HG03575 (cell line): ENCODE results near the gene CPT1B.
"Not testable (repeated sequence)": the region's sequence is repeated elsewhere in the genome, so short reads cannot be mapped to it uniquely, and the experiment has no call there.

Experiments
- ATAC-seq: cut with Tn5 transposase; IDR thresholded peaks from one replicate; pipeline ENCODE4 v1.9.1; 2021; ENCODE audit not compliant: unreplicated experiment, insufficient number of reproducible peaks, low FRiP score; ENCODE audit errors: extremely low read depth

CPT1B gene

DNA sequence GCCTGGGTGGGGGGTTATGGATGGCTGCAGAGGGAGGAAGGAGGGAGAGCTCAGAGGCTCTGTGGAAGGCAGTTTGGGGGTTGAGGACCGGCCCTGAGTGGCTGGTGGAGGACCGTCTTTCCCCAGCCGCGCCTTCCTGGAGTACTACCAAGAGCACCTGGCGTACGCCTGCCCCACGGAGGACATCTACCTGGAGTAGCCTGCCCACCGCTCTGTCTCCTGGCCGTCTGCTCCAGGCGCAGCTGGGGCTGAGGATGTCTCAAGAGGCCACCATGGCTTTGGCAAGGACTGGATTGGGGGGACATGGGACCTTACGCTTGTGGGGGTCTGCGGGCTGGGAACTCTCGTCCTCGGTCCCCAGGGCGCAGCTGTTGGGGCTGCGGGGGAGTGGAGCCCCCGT, 32.4 kb upstream of the CPT1B start:
- no peak for ATAC-seq

- ATAC-seq = no peak
Measured at GRCh38 chr22:50610041-50610451, 31.8 kb upstream of the CPT1B start.

GRCh38 chr22:50609599-50609998, 31.4 kb upstream of the CPT1B start:
- ATAC-seq = no peak

DNA sequence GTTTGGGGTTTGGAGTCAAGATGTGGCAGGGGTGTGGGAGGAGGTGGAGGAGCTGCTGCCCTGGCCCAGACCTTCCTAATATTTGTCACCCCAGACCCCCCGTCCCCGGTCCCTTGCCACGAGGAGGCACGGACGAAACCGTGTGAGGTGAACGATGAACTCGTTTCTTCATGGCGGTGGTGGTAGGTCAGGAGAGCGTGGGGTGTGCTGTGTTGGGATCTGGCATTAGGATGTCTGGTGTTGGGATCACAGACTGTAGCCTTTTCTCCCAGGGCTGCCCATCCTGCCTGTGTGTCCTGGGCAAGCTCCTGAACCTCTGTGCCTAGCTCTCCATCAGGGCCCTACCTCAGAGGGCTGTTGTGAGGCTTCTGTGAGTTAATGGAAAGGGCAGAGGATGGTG, 30.8 kb upstream of the CPT1B start:
- no peak for ATAC-seq

DNA sequence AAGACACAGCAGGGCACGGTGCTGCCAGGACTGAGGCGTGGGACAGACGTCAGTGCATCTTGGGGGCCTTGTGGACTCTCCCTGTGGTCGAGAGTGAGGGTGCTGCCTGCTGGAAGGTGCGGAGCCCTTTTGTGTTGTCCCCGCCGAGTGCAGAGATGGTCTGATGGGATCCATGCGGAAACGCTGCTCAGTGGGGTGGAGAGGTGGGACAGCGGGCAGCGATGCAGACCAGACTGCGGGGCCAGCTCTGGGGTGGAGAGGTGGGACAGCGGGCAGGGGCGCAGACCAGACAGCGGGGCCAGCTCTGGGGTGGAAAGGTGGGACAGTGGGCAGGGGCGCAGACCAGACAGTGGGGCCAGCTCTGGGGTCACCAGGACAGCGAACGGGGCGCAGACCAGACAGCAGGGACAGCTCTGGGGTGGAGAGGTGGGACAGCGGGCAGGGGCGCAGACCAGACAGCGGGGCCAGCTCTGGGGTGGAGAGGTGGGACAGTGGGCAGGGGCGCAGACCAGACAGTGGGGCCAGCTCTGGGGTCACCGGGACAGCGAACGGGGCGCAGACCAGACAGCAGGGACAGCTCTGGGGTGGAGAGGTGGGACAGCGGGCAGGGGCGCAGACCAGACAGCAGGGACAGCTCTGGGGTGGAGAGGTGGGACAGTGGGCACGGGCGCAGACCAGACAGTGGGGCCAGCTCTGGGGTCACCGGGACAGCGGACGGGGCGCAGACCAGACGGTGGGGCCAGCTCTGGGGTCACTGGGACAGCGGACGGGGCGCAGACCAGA, 30.0 kb upstream of the CPT1B start:
- ATAC-seq = not testable (repeated sequence)

- ATAC-seq = no peak
Measured at GRCh38 chr22:50607659-50608020, 29.4 kb upstream of the CPT1B start.

- ATAC-seq = no peak
Measured at GRCh38 chr22:50606946-50607658, 28.9 kb upstream of the CPT1B start.

GRCh38 chr22:50606165-50606945, 28.1 kb upstream of the CPT1B start:
- ATAC-seq = no peak

DNA sequence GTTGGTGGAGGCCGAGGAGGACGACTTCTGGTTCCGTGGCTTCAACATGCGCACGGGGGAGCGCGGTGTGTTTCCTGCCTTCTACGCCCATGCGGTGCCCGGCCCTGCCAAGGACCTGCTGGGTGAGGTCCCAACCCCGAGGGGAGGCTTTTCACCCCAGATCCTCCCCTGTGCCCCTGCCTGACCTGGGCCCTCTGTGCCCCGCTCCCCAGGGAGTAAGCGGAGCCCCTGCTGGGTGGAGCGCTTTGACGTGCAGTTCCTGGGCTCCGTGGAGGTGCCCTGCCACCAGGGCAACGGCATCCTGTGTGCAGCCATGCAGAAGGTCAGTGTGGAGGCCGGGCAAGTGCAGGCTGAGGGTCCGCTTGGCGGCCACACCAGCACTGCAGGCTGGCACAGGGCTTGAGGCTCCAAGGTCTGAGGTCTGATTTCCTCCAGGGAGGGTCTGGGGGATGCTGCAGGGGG, 27.4 kb upstream of the CPT1B start:
- no peak for ATAC-seq

GRCh38 chr22:50605002-50605612, 26.9 kb upstream of the CPT1B start:
- no peak for ATAC-seq

- no peak for ATAC-seq
Measured at GRCh38 chr22:50604256-50605001, 26.2 kb upstream of the CPT1B start.

DNA sequence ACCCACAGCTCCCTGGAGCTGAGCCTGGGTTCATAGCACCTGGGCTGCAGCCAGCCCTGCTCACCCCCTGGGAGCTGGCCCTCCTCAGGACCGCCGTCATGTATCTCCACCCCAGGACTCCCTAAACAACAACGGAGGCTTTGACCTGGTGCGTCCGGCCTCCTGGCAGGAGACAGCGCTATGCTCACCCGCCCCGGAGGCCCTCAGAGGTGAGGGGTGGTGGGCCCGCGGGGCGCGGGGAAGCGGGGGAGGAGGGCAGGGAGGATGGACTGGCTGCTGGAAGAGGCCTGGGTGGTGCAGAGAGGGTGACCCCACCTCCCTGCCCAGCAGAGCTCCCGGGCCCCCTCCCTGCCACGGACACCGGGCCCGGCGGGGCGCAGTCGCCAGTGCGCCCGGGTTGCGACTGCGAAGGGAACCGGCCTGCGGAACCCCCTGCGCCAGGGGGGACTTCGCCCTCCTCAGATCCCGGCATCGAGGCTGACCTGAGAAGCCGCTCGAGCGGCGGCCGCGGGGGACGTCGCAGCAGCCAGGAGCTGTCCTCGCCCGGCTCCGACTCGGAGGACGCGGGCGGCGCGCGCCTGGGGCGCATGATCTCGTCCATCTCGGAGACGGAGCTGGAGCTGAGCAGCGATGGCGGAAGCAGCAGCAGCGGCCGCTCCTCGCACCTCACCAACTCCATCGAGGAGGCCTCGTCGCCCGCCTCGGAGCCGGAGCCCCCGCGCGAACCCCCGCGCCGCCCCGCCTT, 25.5 kb upstream of the CPT1B start:
- no peak for ATAC-seq

DNA sequence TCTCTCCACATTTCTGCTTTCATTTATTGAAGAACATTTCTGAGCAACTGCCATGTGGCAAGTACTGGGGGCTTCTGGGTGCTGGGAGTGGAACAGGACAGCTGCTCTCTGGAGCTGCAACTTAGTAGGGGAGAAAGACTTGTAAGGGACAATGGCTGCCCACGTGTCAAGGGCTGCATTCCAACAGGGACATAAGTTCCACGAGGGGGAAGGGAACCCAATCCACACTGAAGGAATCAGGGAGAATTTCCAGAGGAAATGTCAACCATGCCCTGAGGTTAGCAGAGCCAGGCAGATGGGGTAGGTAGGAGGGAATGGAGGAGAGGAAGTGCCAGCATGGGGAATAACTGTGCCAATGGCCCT, 24.1 kb upstream of the CPT1B start:
- no peak for ATAC-seq

DNA sequence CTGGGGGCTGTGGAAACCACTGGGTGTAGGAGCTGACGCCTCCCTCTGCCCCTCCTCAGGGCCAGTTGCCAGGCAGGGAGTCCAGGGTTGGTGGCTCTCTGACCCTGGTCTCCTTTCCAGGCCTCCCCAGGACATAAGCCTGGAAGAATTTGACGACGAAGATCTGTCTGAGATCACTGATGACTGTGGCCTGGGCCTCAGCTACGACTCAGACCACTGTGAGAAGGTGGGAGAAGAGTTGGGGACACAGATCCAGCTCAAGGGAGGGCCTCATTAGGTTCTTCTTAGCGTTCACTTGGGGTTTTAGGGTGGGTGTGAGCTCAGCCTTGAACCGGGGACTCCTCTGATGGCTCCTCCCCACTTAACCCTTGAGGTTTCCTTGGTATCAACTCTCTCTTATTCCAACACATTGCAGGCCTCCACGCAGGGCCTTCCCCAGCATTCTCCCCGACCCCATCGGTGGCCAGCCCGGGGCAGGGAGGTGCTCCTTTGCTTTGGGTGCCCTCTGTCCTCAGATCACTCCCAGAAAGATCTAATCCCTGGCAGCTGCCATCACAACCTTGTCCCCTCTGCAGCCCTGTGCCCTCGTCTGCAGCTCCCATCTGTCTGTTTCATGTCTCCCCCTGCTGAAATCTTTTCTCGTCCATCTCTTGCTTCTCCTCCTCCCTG, 23.6 kb upstream of the CPT1B start:
- no peak for ATAC-seq

GRCh38 chr22:50600967-50601668, 22.9 kb upstream of the CPT1B start:
- ATAC-seq = no peak

GRCh38 chr22:50600538-50600937, 22.3 kb upstream of the CPT1B start, which contains the start of gene MAPK8IP2:
Gene MAPK8IP2 (plus strand): TSS chr22:50600793. CDS start chr22:50600819, 26 bp downstream.
- ATAC-seq = no peak
